ENCODE measurements around the gene GNAZ.
"Not testable (repeated sequence)": the region's sequence is repeated elsewhere in the genome, so short reads cannot be mapped to it uniquely, and the experiment has no call there.

The GNAZ gene

DNA sequence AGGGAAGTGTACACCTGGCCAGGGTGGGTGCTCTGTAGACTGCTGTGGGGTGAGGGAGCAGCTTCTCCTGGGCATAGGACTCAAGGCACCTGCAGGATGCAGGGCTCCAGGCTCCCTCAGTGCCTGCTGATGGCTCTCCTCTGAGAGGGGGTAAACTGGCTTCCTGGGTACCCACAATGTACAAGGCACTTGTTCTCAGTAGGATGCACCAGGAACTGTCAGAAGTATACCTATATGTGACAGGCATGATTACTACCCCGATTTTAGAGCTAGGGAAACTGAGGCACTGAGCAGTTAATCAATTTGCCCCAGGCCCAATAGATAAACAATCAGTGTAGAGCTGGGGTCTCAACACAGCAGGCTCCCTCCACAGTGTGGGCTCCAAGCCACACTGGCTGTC, 31.4 kb upstream of the GNAZ start:
- no peak overlapping the region for H3K4me3 ChIP-seq (replicated peaks; ENCODE audit: low read depth, low read length)
- no peaks in the 10 kb centered on the region for H3K27me3 ChIP-seq (replicated peaks; ENCODE audit: control insufficient read depth, insufficient read depth, low read length)
- no peak for DNase-seq (ENCODE audit: extremely low read depth, insufficient read length)
- no peaks in the 10 kb centered on the region for H3K36me3 ChIP-seq (ENCODE audit: control insufficient read depth, insufficient read depth, low read length)
- TF ChIP-seq, protein P1, sequence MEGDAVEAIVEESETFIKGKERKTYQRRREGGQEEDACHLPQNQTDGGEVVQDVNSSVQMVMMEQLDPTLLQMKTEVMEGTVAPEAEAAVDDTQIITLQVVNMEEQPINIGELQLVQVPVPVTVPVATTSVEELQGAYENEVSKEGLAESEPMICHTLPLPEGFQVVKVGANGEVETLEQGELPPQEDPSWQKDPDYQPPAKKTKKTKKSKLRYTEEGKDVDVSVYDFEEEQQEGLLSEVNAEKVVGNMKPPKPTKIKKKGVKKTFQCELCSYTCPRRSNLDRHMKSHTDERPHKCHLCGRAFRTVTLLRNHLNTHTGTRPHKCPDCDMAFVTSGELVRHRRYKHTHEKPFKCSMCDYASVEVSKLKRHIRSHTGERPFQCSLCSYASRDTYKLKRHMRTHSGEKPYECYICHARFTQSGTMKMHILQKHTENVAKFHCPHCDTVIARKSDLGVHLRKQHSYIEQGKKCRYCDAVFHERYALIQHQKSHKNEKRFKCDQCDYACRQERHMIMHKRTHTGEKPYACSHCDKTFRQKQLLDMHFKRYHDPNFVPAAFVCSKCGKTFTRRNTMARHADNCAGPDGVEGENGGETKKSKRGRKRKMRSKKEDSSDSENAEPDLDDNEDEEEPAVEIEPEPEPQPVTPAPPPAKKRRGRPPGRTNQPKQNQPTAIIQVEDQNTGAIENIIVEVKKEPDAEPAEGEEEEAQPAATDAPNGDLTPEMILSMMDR (IDR thresholded peaks at IDR 0.05; ENCODE audit: insufficient read depth, low read length, poor library complexity, severe bottlenecking) = no peak

DNA sequence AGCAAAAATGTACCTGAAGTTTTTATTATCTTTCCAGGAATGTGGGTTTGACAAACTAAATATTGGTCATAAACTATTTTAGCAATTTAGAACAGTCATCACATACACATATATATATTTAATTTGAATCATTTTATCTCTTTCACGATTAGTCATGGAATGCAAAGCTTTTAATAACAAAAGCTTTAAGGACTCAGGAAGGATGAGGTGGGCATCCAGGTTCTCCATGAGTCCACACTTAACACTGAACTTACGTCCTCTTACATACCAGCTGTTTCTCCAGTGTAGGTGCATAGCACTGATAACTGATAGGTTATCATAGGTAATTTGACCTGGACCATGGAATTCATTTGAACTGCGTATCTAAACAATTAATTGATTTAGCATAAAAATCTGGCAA, 28.1 kb upstream of the GNAZ start:
- no peaks in the 10 kb centered on the region for H3K27me3 ChIP-seq (replicated peaks; ENCODE audit: control insufficient read depth, insufficient read depth, low read length)
- DNase-seq (ENCODE audit: extremely low read depth, insufficient read length) = no peak
- no peaks in the 10 kb centered on the region for H3K36me3 ChIP-seq (ENCODE audit: control insufficient read depth, insufficient read depth, low read length)
- TF ChIP-seq, protein P1 (IDR thresholded peaks at IDR 0.05; ENCODE audit: insufficient read depth, low read length, poor library complexity, severe bottlenecking) = no peak
- no peak overlapping the region for H3K4me3 ChIP-seq (replicated peaks; ENCODE audit: low read depth, low read length)

DNA sequence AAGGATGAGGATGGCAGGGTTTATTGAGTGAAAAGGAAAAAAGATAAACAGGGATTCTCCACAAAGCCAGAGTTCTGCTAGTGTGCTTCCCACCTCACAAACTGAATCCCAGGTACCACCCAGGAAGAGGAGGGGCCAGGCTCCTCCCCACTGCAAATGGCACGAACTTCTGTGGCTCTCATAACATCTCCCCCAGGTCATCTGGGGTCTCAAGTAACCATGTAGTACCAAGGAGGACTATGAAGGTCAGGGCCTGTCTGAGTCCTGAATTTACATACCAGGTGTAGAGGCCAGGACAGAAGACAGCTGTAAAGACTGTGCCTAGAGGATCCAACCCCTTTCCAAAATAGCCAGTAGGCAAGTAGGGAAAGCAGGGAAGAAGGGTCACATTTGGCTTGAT, 25.7 kb upstream of the GNAZ start:
- DNase-seq (ENCODE audit: extremely low read depth, insufficient read length) = no peak
- no peaks in the 10 kb centered on the region for H3K27me3 ChIP-seq (replicated peaks; ENCODE audit: control insufficient read depth, insufficient read depth, low read length)
- TF ChIP-seq, protein P1 (IDR thresholded peaks at IDR 0.05; ENCODE audit: insufficient read depth, low read length, poor library complexity, severe bottlenecking) = no peak
- H3K4me3 ChIP-seq (replicated peaks; ENCODE audit: low read depth, low read length) = no peak overlapping the region
- H3K36me3 ChIP-seq (ENCODE audit: control insufficient read depth, insufficient read depth, low read length) = no peaks in the 10 kb centered on the region

DNA sequence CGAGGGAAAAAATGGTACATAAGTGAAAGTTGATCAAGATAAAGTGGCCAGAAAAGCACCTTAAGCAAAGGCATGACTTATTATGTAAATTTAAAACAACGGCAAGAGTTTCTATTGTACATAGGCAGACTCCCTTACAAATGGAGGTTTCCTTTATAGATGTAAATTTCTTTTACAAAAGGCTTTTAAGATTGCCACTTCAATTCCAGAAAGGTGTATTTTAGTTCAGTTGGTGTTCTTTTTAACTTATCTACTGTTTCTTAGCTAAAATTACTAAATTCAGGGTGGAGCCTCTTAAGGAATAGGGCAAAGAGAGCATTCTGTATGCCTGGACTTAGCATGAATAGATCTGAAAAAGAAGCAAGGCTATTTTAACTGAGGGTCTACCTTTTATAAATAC, 24.9 kb upstream of the GNAZ start:
- DNase-seq (ENCODE audit: extremely low read depth, insufficient read length) = no peak

DNA sequence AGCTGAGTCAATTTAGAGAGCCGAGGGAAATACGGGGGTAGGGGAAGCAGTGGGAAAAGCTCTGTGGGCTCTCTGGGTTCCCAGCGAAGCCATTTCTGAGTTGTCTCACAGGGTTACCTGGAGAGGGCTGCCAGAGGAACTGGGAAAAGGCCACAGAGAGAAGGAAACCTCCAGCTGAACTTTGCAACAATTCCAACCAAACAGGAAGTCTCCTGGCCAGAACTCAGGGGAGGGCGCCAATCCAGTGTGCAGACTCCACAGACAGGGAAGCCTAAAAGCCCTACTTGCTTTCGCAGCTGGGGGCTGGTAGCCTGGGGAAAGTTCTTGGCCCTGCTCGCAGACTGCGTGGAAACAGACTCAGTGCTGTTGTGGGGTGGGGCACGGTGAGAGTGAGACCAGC, 23.1 kb upstream of the GNAZ start:
- Histone ChIP-seq H3K36me3 (ENCODE audit: control insufficient read depth, insufficient read depth, low read length) (no peaks in the 10 kb centered on the region), H3K27me3 (replicated peaks; ENCODE audit: control insufficient read depth, insufficient read depth, low read length) (no peaks in the 10 kb centered on the region), H3K4me3 (replicated peaks; ENCODE audit: low read depth, low read length) (no peak overlapping the region)
- TF ChIP-seq, protein P1 (IDR thresholded peaks at IDR 0.05; ENCODE audit: insufficient read depth, low read length, poor library complexity, severe bottlenecking) = no peak
- DNase-seq (ENCODE audit: extremely low read depth, insufficient read length) = no peak

More for the DNA sequence above, 24.9 kb upstream of the GNAZ start:
- H3K4me3 ChIP-seq (replicated peaks; ENCODE audit: low read depth, low read length) = no peak overlapping the region
- no peaks in the 10 kb centered on the region for H3K27me3 ChIP-seq (replicated peaks; ENCODE audit: control insufficient read depth, insufficient read depth, low read length)
- H3K36me3 ChIP-seq (ENCODE audit: control insufficient read depth, insufficient read depth, low read length) = no peaks in the 10 kb centered on the region
- TF ChIP-seq, protein P1 (IDR thresholded peaks at IDR 0.05; ENCODE audit: insufficient read depth, low read length, poor library complexity, severe bottlenecking) = no peak

DNA sequence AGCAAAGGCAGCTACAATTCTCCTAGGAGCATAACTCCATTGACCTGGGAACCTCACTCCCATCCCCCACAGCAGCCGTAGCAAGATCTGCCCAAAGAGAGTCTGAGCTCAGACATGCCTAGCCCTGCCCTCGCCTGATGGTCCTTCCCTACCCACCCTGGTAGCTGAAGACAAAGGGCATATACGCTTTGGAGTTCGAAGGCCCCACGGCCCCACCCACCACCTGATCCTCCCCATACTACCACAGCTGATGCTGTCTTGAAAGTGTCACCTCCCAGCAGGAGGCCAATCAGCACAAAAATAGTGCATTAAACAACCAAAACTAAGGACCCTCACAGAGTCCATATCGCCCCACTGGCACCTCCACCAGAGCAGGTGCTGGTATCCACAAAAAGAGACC, 22.6 kb upstream of the GNAZ start:
- Histone ChIP-seq H3K4me3 (replicated peaks; ENCODE audit: low read depth, low read length) (no peak overlapping the region), H3K27me3 (replicated peaks; ENCODE audit: control insufficient read depth, insufficient read depth, low read length) (no peaks in the 10 kb centered on the region), H3K36me3 (ENCODE audit: control insufficient read depth, insufficient read depth, low read length) (no peaks in the 10 kb centered on the region)
- DNase-seq (ENCODE audit: extremely low read depth, insufficient read length) = no peak
- TF ChIP-seq, protein P1 (IDR thresholded peaks at IDR 0.05; ENCODE audit: insufficient read depth, low read length, poor library complexity, severe bottlenecking) = no peak

DNA sequence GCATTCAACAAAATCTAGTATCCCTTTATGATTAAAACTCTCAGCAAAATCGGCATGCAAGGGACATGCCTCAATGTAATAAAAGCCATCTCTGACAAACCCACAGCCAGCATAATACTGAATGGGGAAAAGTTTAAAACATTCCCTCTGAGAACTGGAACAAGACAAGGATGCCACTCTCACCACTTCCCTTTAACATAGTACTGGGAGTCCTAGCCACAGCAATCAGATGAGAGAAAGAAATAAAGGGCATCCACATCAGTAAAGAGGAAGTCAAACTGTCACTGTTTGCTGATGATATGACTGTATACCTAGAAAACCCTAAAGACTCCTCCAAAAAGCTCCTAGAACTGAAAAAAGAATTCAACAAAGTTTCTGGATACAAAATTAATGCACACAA, 19.8 kb upstream of the GNAZ start:
- not testable (repeated sequence) for H3K27me3 ChIP-seq (replicated peaks; ENCODE audit: control insufficient read depth, insufficient read depth, low read length); H3K36me3 ChIP-seq (ENCODE audit: control insufficient read depth, insufficient read depth, low read length); DNase-seq (ENCODE audit: extremely low read depth, insufficient read length); H3K4me3 ChIP-seq (replicated peaks; ENCODE audit: low read depth, low read length)
